DMS 273 treated with DMSO at 0.1 percent for 48 hours (cell line): Measurements from ENCODE around the gene GLIS1.

Source experiments
- DNase-seq: peaks from one replicate; lab custom pipeline; 2025; lab: John Stamatoyannopoulos, UW

Gene GLIS1

DNA sequence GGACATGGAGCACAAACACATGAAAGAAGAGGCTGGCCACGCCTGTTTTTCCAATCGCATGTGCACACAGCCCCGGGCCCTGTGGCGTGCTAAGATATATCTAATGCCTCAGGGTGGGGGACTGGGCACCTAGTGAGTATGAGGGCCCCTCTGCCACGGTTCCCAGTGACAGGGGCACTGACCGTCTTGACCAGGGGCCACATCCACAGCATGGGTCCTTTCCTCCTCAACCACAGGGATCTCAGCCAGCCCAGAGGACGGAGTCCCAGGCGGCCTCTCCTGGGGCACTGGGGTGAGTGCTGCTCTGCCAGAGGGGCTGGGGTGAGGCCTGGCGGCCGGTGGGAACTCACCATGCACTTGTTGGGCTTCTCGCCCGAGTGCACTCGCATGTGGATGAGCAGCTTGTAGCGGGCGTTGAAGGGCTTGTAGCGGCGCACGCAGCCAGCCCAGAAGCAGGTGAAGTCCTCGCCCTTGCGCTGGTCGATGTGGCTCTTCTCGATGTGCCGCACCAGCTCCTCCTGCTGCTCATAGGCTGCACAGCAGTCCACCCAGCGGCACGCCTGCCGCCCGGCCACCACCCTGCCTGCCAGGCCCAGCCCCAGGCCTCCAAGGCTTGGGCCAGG lies 145.1 kb downstream of the GLIS1 start:
- no peak for DNase-seq

DNA sequence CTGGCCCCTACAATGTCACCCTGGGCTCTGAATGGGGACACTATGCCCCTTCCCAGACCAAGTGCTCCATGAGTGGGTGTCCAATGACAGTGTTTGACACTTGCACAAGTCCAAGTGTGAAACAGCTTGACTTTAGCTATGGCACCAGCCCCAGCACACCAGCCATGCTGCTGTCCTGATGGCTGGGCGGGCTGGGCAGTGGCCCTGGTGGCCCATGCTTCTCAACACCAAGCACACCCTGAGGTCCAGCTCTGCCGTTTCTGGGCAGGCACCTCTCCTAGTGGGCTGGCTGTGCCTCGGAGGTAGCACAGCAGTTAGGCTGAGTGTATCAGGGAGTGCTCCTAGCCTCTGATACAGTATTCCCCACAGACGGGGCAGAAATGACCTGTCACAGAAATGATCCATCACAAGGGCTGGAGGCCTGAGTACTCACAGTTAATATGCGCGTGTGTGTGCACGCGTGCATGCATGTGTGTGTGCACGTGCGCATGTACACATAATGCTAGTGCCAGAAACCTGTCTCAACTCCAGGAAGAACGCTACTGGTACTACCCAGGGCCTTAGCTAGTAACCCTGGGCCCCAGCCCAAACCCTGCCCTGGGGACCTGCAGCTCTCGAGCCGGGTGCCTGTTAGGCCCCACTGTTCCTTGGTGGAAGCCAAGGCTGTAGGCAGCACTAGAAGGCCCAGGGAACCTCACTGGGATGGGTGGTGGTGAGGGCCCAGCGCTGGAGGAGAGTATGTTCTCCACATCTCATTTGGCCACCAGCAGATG lies 145.8 kb downstream of the GLIS1 start:
- DNase-seq: no peak

DNA sequence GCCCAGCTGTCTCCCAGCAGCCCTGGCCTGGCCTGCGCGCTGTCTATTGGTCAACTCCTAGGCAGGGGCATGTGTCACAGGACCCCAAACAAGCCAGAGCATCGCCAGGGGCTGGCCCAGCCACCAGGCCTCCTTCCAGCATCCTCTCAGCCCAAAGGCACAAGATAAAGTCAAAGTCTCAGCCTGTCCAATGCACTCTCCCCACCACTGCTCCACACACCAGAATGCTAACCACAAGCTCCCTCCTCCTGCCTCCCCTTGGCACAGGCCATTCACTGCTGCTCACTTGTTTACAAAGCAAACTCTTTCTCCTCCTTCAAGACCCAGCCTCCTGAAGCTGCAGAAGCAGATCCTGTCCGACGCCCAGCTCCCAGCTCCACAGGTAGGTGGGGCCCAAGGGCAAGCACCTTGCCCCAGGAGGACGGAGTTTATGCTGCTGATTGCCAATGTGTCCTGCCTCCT lies 146.4 kb downstream of the GLIS1 start:
- DNase-seq: no peak

DNA sequence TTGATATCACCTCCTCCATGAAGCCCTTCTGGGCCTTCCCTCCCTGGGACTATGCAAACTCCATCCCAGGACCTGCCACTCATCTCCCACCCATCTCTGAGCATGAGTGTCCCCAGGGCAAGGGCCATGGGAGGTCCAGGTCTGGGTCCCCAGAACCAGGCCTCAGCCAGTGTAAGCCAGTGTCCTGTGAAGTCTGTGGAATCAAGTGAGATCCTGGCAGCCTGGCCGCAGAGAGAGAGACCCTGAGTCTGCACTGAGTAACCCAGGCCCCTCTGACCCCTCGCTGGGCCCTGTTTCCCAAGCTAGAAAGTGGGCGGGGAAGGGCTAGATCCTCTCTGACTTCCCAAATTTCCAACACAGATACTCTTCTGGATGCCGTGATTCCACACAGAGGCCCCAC lies 147.0 kb downstream of the GLIS1 start:
- DNase-seq: no peak

DNA sequence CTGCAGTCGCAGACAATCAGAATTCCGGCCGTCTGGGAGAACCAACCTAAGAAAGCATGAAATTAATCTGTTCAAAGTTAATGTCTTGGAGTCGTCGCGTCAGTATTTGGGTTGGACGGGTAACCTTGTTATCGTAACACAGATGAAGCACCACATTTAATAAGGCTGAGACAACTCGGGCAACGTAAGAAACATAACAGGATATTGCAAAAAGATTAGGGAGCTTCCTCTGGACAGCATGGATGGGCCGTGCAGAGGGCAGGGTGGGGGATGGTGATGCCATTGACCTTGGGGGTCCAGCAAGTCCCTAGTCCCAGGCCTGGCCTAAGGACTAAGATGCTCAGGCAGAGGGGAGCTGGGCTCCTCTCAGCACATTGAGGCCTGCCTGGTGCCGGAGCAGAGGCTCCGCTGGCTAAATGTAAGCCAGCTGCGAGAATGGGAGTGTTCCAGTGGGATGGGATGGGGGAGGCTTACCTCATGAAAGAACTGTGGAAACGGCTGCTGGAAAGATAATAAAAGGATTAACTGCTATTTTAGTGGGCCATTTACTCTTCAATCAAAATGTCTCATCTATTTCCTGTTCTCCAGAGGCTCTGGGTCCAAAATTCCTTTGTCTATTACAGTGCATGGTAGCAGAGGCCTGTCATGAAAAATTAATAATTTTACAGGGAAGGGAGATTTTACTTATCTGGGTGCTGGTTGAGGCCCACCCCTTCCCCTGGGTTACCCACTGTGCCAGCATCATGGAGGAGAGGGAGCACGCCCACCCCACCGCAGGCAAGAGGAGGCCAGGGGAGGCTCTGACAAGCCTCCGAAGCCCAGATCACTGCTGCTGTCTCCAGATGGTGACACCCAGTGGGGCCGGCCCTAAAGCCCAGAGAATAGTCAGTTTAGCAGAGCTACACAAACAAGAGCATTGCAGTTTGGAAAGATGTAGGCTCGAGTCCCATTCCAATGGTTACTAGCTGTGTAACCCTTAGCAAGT lies 148.1 kb downstream of the GLIS1 start:
- DNase-seq: no peak

DNA sequence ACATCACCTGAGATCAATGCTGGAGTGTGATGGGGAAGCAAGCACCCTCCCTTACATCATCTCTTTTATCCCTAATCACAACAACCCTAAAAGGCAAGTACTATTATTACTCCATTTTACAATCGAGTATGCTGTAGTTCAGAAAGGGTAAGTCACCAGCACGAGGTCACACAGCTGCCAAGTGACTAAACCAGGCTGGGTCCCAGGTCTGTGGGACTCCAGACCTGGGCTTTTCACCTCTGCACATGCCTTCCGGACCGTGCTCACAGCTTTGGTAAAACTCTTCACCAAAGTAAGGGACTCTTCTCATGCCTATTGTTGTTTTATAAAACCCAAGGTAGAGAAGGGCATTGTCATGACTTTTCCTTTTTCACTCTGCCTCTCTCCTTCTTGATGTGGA lies 148.9 kb downstream of the GLIS1 start:
- DNase-seq: no peak

DNA sequence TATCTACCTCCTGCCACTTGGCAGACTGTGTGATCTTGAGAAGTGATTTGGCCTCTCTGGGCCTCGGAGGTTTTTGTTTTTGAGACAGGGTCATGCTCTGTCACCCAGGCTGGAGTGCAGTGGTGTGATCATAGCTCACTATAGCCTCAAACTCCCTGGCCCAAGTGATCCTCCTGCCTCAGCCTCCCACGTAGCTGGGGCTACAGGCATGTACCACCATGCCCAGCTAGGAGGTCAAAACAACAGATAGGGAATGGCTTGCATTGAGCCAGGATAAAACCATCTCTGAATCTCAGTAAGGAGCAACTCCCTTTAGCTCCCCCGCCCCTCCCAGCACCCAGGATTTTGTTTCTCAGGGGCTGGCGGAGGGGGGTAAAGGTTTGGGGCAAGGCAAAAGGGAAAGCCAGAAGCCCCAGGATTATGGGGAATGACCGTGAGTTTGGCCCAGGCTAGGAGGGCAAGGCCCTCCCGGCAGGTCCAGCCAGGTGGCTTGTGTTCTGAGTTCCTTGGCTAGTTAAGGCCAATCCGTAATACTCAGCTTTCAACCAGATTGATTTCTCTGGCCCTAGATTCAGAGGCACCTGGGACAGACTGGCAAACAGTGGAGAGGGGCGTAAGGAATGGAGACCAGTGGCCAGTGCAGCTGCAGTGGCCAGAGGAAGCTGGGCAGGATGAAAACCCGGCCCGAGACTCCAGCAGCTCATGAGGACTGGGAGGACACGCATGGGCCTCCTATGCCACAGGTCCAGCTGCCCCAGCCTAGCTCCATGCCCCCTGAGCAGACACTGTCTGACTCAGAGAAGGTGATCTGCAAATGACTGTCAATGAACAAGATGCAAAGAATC lies 149.7 kb downstream of the GLIS1 start:
- no peak for DNase-seq

DNA sequence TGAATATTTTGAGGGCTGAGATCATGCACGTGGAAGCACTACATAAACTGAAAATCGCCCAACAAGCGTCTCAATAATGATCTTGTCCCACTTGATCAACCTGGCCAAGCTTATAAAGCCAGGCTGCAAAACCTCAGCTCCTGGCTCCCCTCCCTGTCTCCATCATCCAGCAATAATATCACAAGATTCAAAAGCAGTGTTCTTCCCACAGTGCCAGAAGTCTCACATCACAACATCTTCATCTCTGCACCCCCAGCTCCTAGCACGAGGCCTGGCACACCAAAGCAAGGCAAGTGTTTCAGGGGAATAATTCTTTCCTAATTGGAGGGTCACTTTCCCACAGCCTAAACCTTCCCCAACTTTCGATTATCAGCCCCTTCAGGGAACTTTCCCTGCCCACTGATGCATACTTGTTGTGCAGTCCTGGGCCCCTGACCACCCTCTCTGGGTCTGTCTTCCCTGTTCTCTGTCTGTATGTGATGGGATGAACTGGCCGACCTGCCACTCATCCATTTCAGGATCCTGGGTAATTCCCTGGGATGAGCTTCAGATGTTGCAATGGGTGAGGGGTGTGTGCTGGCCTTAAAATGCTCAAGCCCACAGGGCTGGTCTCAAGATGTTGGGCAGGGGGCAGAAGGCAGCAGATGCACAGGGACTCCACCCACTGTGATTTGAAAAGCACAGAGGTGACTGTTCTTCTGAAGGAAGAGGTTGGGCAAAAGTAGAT lies 150.7 kb downstream of the GLIS1 start:
- no peak for DNase-seq

DNA sequence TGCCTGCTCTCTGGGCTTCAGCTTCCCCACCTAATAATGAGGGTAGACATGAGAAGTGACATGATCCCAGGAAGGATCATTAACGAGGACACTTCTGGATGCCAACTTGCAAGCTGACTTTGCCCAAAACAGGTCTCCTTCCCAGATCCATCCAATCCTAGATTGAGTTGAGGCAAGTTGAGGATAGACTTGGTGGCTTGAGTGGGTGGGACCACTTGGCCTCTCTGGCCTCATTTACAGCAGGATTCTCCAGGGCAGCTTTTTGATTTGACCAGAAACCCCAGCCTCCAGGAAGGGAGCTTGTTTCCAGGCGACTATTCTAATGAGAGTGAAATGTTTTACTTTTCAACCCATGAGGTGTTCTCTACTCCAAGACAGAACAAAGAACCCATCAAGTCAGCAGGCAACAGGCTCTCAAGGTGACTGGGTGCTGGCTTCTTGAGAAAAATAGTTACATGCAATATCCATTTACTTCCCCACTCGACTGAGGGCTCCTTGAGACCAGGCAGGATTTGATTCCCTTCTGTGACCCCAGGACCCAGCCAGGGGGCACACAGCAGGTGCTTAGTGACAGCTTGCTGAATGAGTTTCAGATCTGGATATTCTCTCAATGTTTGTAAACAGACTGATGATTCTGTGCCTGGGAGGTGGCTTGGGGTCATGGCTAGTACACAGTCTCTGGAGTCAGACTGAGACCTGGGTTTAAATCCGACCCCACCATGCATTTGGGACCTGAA lies 151.5 kb downstream of the GLIS1 start:
- no peak for DNase-seq

DNA sequence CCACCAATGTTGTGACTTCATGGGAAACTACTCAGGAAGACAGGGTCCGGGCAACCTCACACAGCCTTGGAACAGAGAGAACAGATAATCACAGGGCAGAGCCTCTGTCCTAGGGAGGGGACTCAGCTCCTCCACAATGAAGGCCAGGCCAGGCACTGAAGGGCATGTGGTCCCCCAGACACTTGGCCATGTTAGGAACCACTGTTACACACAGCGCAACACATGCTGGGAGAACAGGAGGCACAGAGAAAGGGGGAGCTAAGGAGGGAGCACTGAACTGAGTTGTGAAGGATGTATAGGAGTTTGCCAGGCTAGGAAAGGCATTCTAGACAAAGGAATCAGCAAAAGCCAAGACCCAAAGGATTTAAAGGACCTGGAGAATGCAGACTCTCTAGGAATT lies 152.2 kb downstream of the GLIS1 start:
- no peak for DNase-seq

DNA sequence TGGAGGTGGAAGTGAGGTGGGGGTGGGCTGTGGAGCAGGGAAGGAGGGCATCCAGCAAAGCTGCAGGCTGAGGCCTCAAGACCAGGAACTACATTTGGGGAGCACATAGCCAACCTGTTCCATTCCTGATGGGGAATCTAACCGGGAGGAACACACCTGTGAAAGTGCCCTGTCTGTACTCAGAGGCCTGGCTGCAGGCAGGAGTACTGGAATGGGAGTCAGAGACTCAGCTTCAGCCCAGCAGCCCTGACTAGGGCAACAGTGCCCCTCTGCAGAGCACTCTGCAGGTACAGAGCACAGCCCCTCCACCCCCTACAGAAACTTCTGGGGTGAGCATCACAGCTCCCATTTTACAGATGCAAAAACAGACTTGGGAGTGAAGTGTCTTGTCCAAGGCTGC lies 153.4 kb downstream of the GLIS1 start:
- DNase-seq: no peak

DNA sequence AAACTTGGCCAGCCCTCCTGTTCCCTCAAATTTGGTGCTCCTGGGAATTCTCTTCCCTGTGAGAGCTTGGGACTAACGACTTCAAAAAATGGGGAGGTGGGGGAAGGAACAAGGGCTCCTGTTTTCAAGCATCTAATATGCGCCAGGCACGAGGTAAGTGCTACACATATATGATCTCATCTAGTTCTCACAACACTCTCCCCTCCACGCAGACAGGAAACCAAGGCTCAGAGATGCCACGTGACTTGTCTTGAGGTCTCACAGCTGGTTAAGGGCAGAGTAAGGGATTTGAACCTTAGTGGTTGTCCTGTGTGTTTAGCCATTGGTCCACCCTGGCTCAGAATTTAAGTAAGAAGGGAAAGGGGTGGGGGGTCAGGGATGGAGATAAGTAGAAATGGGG lies 153.8 kb downstream of the GLIS1 start:
- no peak for DNase-seq

DNA sequence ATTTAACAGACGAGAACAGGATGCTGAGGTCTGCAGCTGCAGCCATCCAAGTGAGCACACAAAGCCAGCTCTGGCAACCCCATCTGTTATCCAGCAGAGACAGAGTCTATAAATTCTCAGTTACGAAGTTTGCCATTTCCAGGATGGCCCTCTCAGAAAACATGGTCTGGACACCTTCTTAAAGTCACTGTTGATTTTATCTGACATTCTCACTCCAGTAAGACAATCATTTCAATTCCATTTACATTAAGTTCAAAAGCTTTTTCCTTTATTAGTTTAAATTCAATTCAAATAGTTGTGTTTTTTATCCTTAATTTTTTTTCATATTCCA lies 154.2 kb downstream of the GLIS1 start:
- no peak for DNase-seq

DNA sequence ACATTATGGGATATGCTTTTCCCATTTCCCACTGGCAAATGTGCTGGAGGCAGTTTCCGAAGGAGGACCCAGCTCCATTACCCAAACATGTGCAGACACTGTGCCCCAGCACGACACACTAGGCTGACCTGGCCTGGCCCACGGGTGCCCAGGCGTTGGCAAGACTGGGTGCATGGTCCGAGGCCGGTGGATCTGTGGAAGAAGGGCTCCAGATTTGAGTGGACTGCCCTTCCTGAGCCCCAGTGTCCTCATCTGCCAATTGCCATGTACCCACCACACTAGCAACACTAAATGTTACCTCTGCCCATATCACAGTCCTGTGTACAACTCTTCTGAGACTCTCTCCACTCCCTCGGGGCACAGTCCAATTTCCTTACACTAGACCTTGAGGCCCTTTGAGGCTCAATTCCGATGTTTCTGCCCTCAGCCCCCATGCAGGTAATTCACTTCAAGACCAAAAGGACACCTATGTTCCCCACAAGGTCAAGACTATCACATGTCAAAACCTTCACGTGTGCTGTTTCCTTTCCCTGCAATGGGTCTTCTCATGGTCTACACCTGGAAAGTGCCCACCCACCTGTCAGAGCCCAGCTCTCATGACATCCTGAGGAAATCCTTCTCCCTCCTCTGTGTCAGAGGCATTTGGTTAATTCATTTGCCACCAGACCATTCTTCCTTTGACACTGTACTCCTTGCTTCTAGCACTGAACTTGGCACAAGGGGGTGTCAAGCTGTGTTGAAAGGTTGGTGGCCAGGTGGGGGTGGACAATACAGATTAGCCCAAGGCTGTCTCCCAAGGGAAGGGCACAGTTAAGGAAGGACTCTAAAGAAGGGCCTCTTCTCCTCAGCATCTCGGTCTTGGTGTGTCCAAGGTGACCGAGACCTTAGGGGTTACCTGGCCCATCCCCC lies 154.8 kb downstream of the GLIS1 start:
- DNase-seq: no peak

DNA sequence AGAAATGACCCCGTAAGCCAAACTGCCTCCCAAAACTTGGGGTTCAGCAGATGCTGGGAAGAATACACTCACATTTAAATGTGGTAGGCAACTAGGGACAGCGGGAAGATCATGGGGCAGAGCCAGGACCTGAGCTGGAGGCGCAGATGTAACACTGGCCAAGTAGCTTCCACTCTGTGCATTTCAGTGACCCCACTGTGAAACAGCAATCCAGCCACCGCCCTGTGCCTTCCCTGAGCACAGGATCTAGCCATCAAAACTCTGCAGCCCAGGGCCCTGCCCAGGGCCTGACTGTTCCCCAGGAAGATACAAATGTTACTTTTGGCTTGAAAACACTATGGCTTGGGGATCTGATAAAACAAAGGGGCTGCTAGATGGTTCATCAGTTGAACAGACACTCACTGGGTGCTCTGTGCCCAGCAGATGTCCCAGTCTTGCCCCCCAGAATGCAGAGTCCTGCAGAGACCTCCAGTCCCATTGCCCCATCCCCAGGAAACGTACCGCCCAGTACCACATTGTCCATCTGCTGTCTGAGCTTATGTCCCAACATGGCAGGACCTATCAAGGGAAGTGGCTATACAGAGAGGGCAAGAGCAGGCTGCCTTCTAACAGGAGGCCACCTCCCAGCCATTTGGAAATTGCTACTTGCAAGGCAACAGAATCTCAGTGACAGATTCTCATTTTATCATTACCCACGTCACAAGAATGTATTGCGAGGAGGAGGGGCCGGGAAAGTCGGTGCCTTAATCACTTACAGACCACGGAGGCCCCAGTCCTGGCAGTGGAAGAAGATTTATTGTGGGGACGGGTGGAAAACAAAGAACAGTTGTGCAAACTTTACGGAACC lies 155.7 kb downstream of the GLIS1 start:
- no peak for DNase-seq

DNA sequence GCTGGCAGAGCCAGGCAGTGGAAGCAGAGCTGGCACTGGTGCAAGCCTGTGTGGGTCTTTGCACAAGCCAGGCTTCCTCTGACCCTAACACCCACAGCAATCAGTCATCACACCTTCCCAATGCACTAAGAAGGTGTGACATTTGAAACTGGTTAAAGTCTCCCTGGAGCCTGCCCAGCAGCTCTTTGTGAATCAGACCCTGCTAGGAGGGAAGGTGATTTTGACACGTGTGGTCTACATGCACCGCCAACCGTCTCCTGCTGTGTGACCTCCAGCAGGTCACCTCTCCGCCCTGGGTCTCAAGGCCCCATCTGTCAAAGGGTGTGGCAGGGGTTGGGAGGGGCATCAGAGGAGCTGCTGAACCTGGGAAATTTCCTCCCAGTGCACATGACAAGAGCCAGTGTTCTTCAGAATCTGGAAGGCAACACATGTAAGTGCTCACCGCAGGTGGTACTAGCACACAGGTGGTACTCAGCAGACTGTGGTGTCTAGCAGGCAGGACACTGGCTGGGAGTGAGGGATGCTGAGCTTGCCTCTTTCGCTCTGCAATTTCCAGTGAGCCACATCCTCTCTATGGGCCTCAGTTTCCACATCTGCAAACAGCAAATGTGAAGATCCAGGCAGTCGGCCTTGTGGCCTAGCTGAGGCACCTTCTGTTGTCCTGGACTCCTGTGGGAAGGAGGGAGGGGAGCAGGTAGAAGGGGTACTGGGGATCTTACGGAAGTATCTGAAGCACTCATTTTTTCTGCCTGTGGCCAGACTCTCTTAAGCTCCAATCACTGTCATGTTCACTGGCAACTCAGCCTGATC lies 156.5 kb downstream of the GLIS1 start:
- DNase-seq: peak; percentile 30

DNA sequence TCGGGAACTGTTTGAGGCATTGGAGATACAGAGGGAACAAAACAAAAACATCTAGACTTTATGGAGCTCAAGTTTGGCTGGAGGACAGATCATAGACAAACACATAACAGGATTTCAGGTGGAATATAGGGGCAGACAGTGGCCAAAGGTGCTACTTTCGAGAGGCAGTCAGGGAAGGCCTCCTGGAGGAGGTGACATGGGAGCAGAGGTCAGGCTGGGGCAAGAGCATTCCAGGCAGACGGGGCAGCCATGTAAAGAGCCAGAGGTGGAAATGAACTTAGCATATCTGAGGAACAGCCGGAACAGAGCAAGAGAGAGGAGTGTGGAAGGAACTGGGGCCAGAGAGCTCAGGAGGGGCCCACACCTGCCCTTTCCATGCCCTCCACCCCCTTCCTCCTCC lies 157.5 kb downstream of the GLIS1 start:
- DNase-seq: no peak
